ENCODE results near the gene XYLT1.

XYLT1 gene

GRCh38 chr16:17067882-17068281, 402.9 kb downstream of the XYLT1 start:
- TF ChIP-seq CTCF (IDR thresholded peaks at IDR 0.05): no peak

DNA sequence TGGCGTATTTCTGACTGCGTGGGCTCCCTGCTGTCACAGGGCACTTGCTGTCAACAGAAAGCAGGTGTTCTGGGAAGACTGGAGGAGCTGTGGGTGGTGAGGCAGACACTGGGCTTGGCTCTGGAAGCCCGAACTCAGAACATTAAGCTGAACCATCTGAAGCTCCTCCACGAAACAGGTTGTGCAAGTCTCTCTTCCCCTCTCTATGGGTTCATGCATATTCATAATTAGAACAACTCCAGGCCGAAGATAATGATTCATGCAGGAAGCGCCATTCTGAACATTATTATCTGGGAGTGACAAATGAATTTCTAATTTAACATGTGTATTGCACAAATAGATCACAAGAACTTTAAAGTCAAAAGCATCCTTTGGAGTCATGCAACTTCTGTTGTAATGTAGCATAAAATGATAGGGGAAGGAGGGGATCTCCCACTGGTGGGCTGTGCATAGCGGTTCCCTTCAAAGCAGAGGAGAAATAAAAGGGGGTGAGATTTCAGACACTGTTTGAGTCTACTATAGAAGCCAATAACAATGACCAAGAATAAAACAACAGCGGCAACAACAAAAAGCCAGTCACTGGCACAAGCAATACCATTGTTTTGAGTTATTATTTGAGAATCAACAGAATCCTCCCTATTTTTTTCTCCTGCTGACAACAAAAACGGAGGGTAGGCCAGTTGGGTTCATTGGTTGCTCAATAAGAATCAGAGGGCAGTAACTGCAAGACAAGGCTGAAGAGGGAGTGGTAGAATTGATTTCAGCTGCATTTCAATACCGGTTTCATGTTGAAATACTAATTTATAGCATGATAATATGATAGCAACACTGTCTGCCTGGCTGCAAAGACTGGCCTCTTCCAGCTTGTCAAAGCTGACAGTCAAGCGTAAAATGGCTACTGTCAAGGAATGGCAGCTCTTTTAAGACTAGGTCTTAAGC, 407.3 kb downstream of the XYLT1 start:
- TF ChIP-seq CTCF (IDR thresholded peaks at IDR 0.05): no peak

DNA sequence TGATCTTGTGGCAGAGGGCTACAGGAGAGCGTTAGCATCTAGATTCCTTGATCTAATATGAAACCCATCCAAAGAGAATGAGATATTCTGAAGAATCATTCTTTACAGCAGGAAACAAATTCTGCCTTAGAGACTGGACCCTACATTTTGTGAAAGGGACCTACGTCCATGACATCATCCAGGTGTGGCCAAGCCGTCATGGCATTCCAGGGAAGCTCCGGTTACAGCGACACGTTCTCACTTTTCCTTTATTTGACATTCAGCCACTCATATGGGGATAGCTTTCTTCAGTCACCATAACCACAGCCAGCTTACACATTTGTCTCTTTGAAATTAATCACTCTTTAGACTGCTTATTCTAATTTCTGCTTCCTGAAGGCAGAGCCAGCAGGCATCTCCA, 408.1 kb downstream of the XYLT1 start:
- no peak for TF ChIP-seq CTCF (IDR thresholded peaks at IDR 0.05)

DNA sequence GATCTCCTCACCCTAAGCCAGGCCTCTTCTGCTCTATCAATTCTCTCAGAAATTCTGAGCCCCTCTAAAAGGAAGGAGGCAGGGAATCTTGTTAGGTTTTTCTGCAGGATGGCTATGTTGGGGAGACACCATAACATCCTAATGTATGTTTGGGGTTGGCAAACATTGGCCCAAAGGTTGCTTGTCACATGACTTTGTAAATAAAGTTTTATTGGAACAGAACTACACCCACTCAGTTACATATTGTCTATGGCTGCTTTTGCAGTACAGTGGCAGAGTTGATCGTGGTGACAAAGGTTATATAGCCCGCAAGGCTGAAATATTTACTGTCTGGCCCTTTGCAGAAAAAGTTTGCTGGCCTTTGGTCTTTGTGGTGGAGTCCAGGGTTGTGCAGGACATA, 409.4 kb downstream of the XYLT1 start:
- TF ChIP-seq CTCF (IDR thresholded peaks at IDR 0.05): no peak

DNA sequence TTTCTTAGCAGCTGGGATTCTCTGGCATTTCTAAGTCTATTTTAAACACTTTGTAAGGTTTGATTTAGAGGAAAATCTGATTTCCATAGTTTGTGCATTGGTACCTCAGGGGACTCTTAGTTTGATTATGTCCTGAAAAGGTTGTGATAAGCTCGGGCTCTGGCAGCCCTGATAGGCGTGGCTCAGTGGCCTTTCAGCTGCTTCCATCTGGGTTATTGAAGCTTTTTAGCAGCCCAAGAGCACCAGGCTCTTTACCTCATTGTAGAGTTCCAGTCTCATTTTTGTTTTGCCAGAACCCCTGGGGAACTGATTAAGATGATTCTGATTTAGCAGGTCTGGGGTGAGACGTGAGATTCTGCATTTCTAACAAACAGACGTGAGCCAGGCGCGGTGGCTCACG, 412.3 kb downstream of the XYLT1 start:
- no peak for TF ChIP-seq CTCF (IDR thresholded peaks at IDR 0.05)

DNA sequence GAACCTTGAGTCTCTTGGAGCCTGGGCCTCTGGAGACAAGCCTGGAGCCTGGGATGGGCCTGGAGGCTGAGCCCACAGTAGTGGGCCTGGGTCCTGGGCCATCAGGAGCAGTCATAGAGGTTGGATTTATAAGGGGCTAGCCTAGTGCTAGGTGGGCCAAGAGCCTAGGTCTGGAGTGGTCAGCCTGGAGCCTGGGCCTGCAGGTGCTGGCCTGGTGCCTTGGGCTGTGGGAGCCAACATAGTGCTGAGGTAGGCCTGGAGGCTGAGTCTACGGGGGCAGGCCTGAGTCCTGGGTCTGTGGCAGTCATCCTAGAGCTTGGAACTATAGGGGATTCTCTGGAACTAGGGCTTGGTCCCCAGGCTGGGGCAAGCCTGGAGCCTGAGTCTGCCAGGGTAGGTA, 414.1 kb downstream of the XYLT1 start:
- no peak for TF ChIP-seq CTCF (IDR thresholded peaks at IDR 0.05)

DNA sequence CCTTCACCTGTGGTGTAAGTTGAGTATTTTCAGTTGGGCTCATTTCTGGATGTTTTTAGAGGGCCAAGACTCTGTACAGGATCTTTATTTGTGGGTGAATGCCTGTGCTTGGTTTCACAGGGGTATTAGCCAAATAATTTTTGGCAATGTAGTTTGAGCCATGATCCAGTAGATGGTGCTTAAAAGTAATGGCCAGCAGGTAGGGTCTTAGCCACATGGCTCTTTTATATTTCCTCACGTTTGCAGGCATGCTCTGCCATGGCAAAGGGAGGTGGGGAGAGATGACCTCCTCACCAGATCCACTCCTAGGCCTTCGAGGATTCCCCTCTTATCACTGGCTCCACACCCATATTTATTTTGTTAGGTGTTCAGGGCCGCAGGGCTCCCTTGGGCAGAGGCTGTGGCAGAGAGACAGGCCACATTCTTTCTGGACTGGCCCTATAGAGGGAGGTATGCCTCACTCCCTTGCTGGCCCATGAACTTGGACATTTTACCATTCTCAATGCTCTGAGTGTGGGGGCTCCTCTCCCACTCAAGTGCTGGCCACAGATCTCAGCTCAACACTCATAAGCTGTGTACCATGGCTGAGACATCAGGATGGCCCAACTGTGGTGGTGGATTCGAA, 417.1 kb downstream of the XYLT1 start:
- TF ChIP-seq CTCF (IDR thresholded peaks at IDR 0.05): no peak
